ENCODE data around the gene YJU2.

Gene YJU2

DNA sequence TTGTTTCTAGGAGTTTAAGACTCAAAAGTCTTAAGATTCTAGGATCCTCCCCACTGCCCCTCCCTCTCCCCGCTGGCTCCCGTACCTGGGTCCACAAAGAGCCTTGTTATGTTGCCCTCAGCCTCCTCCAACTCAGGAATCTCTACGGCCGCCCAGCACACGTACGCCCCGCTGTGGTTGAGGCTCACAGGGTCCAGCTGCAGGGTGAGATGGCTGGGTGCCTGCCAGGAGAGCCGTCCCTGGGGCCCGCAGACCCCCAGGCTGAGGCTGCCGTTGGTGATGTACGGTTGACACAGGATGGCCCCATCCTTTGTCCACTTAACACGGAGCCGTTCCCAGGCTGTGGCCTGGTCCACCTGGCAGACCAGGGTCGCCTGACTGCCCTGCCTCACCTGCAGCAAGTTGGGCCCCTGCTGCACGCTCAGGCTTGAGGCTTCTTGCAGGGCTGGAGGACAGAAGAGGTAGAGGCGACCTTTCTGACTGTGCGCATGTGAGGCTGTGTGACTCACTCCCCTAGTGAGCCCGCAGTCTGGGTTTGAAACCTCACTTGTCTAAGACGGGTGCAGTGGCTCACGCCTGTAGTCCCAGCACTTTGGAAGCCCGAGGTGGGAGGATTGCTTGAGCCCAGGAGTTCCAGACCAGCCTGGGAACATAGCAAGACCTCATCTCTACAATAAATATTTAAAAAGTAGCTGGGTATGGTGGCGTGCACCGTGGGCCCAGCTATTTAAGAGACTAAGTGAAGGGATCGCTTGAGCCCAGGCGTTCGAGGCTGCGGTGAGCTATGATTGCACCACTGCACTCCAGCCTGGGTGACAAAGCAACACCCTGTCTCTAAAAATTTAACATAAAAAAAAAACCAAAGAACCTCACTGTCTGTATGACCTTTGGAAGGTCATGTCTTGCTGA, 51.3 kb downstream of the YJU2 start:
- TF ChIP-seq EZH2phosphoT487 (IDR thresholded peaks at IDR 0.05; ENCODE audit: borderline replicate concordance), result no peak
- Histone ChIP-seq H3F3A (ENCODE audit: low read depth) (no peaks in the 10 kb centered on the region), H3K9me2 (replicated peaks; ENCODE audit: low read depth, low read length) (no peaks in the 10 kb centered on the region), H3K9me3 (ENCODE audit: insufficient read depth, low read depth, low read length) (no peaks in the 10 kb centered on the region), H4K20me1 (ENCODE audit: insufficient read depth, low read length, poor library complexity, severe bottlenecking) (no peaks in the 10 kb centered on the region), H3K4me1 (ENCODE audit: insufficient read depth, low read length, poor library complexity, severe bottlenecking) (no peaks in the 10 kb centered on the region), H3K27me3 (ENCODE audit: insufficient read depth, low read length, poor library complexity, severe bottlenecking) (no peaks in the 10 kb centered on the region), H3K79me2 (ENCODE audit: insufficient read depth, low read length) (no peaks in the 10 kb centered on the region), H2AFZ (ENCODE audit: low read length) (no peak overlapping the region), H3K4me3 (ENCODE audit: low read length, poor library complexity, severe bottlenecking) (no peak overlapping the region), H3K9ac (ENCODE audit: low read depth, low read length, poor library complexity, severe bottlenecking) (no peak overlapping the region), H3K4me2 (ENCODE audit: low read depth, low read length, poor library complexity, severe bottlenecking) (no peak overlapping the region), H3K36me3 (ENCODE audit: insufficient read depth, low read length) (no peaks in the 10 kb centered on the region)

DNA sequence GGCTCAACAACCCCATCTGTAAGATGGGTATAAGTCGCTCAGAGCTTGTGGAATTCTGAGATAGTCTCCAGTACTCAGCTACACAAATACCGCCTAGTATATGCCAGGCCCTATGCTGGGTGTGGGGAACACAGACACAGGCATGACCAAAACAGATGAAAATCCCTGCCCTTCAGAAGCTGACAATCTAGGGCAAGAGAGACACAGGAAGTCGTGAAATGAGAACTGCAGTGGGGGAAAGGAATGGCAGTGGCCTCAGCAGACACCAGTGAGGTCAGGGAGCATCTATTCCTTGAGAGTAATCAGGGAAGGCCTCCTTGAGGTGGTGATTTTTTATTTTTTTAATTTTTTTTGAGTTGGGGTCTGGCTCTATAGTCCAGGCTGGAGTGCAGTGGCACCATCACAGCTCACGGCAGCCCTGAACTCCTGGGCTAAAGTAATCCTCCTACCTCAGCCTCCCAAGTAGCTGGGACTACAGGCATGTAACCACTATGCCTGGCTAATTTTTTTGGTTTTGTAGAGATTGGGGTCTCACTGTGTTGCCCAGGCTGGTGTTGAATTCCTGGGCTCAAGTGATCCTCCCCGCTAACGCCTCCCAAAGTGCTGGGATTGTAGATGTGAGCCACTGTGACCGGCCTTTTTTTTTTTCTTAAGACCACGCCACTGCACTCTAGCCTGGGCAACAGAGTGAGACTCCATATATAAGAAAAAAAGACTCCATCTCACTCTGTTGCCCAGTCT, 52.1 kb downstream of the YJU2 start:
- Histone ChIP-seq H3K9ac (ENCODE audit: low read depth, low read length, poor library complexity, severe bottlenecking) (no peak overlapping the region), H3K9me3 (ENCODE audit: insufficient read depth, low read depth, low read length) (no peaks in the 10 kb centered on the region), H4K20me1 (ENCODE audit: insufficient read depth, low read length, poor library complexity, severe bottlenecking) (no peaks in the 10 kb centered on the region), H3K4me2 (ENCODE audit: low read depth, low read length, poor library complexity, severe bottlenecking) (no peak overlapping the region), H3K36me3 (ENCODE audit: insufficient read depth, low read length) (no peaks in the 10 kb centered on the region), H3K4me1 (ENCODE audit: insufficient read depth, low read length, poor library complexity, severe bottlenecking) (peaks cover under 1% of the 10 kb centered on the region), H3K79me2 (ENCODE audit: insufficient read depth, low read length) (no peaks in the 10 kb centered on the region), H3K9me2 (replicated peaks; ENCODE audit: low read depth, low read length) (no peaks in the 10 kb centered on the region), H3K4me3 (ENCODE audit: low read length, poor library complexity, severe bottlenecking) (no peak overlapping the region), H3F3A (ENCODE audit: low read depth) (no peaks in the 10 kb centered on the region), H3K27me3 (ENCODE audit: insufficient read depth, low read length, poor library complexity, severe bottlenecking) (no peaks in the 10 kb centered on the region), H2AFZ (ENCODE audit: low read length) (no peak overlapping the region)
- TF ChIP-seq, protein P1, sequence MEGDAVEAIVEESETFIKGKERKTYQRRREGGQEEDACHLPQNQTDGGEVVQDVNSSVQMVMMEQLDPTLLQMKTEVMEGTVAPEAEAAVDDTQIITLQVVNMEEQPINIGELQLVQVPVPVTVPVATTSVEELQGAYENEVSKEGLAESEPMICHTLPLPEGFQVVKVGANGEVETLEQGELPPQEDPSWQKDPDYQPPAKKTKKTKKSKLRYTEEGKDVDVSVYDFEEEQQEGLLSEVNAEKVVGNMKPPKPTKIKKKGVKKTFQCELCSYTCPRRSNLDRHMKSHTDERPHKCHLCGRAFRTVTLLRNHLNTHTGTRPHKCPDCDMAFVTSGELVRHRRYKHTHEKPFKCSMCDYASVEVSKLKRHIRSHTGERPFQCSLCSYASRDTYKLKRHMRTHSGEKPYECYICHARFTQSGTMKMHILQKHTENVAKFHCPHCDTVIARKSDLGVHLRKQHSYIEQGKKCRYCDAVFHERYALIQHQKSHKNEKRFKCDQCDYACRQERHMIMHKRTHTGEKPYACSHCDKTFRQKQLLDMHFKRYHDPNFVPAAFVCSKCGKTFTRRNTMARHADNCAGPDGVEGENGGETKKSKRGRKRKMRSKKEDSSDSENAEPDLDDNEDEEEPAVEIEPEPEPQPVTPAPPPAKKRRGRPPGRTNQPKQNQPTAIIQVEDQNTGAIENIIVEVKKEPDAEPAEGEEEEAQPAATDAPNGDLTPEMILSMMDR (conservative IDR thresholded peaks at IDR 0.05; ENCODE audit: low read length), result no peak
- TF ChIP-seq EZH2phosphoT487 (IDR thresholded peaks at IDR 0.05; ENCODE audit: borderline replicate concordance), result no peak

DNA sequence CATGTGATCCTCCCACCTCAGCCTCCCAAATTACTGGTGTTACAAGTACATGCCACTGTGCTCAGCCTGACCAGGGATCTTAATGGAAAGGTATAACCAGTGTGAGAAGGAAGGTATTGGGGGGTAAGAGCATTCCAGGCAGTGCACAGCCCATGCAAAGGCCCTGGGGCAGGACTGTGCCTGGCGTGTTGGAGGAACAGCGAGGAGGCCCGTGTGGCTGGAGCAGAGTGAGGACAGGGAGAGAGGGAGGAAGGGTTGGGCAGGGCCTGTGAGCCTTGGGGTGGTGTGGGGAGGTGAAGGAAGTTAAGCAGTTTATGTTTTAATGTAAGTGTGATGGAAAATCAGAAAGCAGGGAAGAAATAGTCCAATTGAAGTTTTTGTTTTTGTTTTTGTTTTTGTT, 53.7 kb downstream of the YJU2 start:
- Histone ChIP-seq H3K9ac (ENCODE audit: low read depth, low read length, poor library complexity, severe bottlenecking) (no peak overlapping the region), H4K20me1 (ENCODE audit: insufficient read depth, low read length, poor library complexity, severe bottlenecking) (no peaks in the 10 kb centered on the region), H3K9me3 (ENCODE audit: insufficient read depth, low read depth, low read length) (no peaks in the 10 kb centered on the region), H3F3A (ENCODE audit: low read depth) (no peaks in the 10 kb centered on the region), H3K36me3 (ENCODE audit: insufficient read depth, low read length) (no peaks in the 10 kb centered on the region), H2AFZ (ENCODE audit: low read length) (no peak overlapping the region), H3K4me2 (ENCODE audit: low read depth, low read length, poor library complexity, severe bottlenecking) (no peak overlapping the region), H3K4me3 (ENCODE audit: low read length, poor library complexity, severe bottlenecking) (no peak overlapping the region), H3K9me2 (replicated peaks; ENCODE audit: low read depth, low read length) (no peaks in the 10 kb centered on the region), H3K79me2 (ENCODE audit: insufficient read depth, low read length) (no peaks in the 10 kb centered on the region), H3K27me3 (ENCODE audit: insufficient read depth, low read length, poor library complexity, severe bottlenecking) (no peaks in the 10 kb centered on the region), H3K4me1 (ENCODE audit: insufficient read depth, low read length, poor library complexity, severe bottlenecking) (peaks cover 4% of the 10 kb centered on the region)
- TF ChIP-seq EZH2phosphoT487 (IDR thresholded peaks at IDR 0.05; ENCODE audit: borderline replicate concordance), result no peak
- TF ChIP-seq, protein P1 (conservative IDR thresholded peaks at IDR 0.05; ENCODE audit: low read length), result no peak
